Ovary (tissue), 3 donors: ENCODE results near the gene RASA4B.

Experiments
- CTCF ChIP-seq, 3 donors: fragments of 450-650 bp in 2 of 3; fragments of 200-600 bp in 1 of 3; IDR thresholded peaks; one replicate each; pipeline versions ENCODE4 v1.5.1 to v1.8.0; 2016 to 2022; ENCODE audit warnings: antibody characterized with exemption in 3 of 3, mild to moderate bottlenecking in 1 of 3
- EP300 ChIP-seq: sonication (generic); formaldehyde crosslinking; IDR thresholded peaks from one replicate; pipeline ENCODE4 v1.6.1; 2017; ENCODE audit warnings: antibody characterized with exemption
- POLR2A ChIP-seq: fragments of 450-650 bp; IDR thresholded peaks from one replicate; pipeline ENCODE4 v1.6.1; 2017; ENCODE audit warnings: antibody characterized with exemption, mild to moderate bottlenecking, moderate library complexity
- donor health status: DM: no; HTN: no; CAD: no.

- TF ChIP-seq CTCF (IDR thresholded peaks at IDR 0.05) (no peak), EP300 (no peak), POLR2A (no peak)
Observed at GRCh38 chr7:102472126-102473041, 45.2 kb downstream of the RASA4B start.
